Heart left ventricle (tissue), 16 donors: Measurements from ENCODE around the gene SKA1. TPM values are rescaled to one million over a fixed set of nuclear protein-coding genes. Genes with fewer than 3 reads are reported as not detected.
A peak's percentile ranks its signal among the peaks of the same experiment; 100 is the strongest.
"Not testable (repeated sequence)": the region's sequence is repeated elsewhere in the genome, so short reads cannot be mapped to it uniquely, and the experiment has no call there.

Experiments used
- ATAC-seq, 4 donors: fragments of 200-7000 bp; cut with Tn5 transposase; one replicate each; pipeline ENCODE4 v1.9.1; 2020 to 2022; ENCODE audit warnings: moderate library complexity in 4 of 4, mild to moderate bottlenecking in 3 of 4, moderate number of reproducible peaks in 1 of 4
- DNase-seq, 5 donors: peaks; one replicate each; pipeline ENCODE4 v3.0.0-alpha.2; 2020
- H3K27ac ChIP-seq, 12 donors: fragments of 200-600 bp; sonication (generic) in 4 of 12; one replicate each; pipeline versions ENCODE4 v1.5.0 to v1.8.0; 2016 to 2022; ENCODE audit warnings: mild to moderate bottlenecking in 2 of 12
- H3K27me3 ChIP-seq, 9 donors: fragments of 200-600 bp; sonication (generic) in 2 of 9; one replicate each; pipeline versions ENCODE4 v1.5.1 to v1.8.0; 2016 to 2022; ENCODE audit warnings: mild to moderate bottlenecking in 3 of 9
- H3K36me3 ChIP-seq, 9 donors: fragments of 200-600 bp; sonication (generic) in 2 of 9; one replicate each; pipeline versions ENCODE4 v1.5.0 to v1.8.0; 2018 to 2022; ENCODE audit warnings: mild to moderate bottlenecking in 2 of 9
- H3K4me1 ChIP-seq, 12 donors: fragments of 200-600 bp; sonication (generic) in 4 of 12; one replicate each; pipeline versions ENCODE4 v1.5.0 to v1.8.0; 2016 to 2022; ENCODE audit warnings: mild to moderate bottlenecking in 3 of 12
- H3K4me3 ChIP-seq, 12 donors: fragments of 200-600 bp; sonication (generic) in 4 of 12; one replicate each; pipeline versions ENCODE4 v1.5.0 to v1.8.0; 2017 to 2022; ENCODE audit warnings: mild to moderate bottlenecking in 9 of 12, moderate library complexity in 4 of 12
- H3K9me3 ChIP-seq, 12 donors: fragments of 200-600 bp; sonication (generic) in 4 of 12; one replicate each; pipeline versions ENCODE4 v1.5.0 to v1.8.0; 2016 to 2022; ENCODE audit warnings: mild to moderate bottlenecking in 1 of 12
- CTCF ChIP-seq, 12 donors: fragments of 200-600 bp; sonication (generic) in 4 of 12; IDR thresholded peaks; one replicate each; pipeline versions ENCODE4 v1.5.0 to v1.8.0; 2018 to 2022; ENCODE audit warnings: antibody characterized with exemption in 12 of 12, mild to moderate bottlenecking in 5 of 12
- POLR2A ChIP-seq, 2 donors: fragments of 450-650 bp; IDR thresholded peaks; one replicate each; pipeline ENCODE4 v1.6.1; 2017; ENCODE audit warnings: antibody characterized with exemption in 2 of 2, mild to moderate bottlenecking in 2 of 2, moderate library complexity in 2 of 2
- WGBS, 4 donors: extraction: QIAGEN DNeasy Blood & Tissue Kit in 2 of 4; methylation state at CpG; one replicate each; pipeline versions ENCODE4 v1.1.5 to v1.1.7; 2013 to 2018; 5-methylcytosine and 5-hydroxymethylcytosine counted together
- intact Hi-C, 10 donors: fragments of 100-400 bp; cut with DNase I; formaldehyde crosslinking; loops; one replicate each; pipeline versions ENCODE4 v1.11.1 to v1.14.2; 2022
- polyA plus RNA-seq, 2 donors: library from polyadenylated mRNA; stranded (reverse); fragments of 200-250 nt; gene quantifications; one replicate each; pipeline ENCODE4 v1.2.3, GENCODE V29; 2013
- total RNA-seq, 9 donors: library from RNA; depleted of rRNA in 2 of 9; stranded (reverse); fragments of >200 nt in 2 of 9; fragmentation: NEBNext Ultra II Directional in 3 of 9; extraction: Animal tissue kit (Norgen Biotek cat#: 25700) in 3 of 9; gene quantifications; one replicate each; pipeline versions ENCODE4 v1.1.0 to v1.2.4, GENCODE V29; 2016 to 2023
- donor health status: ischemic (EF 13 %, LVEDD 7.1; RV severe dilation, severe dysfunction).
- donor health status: healthy with polysubstance abuse.
- donor health status: DM: no; HTN: yes; CAD: no.
- donor health status: DM: no; HTN: no; CAD: no.
- donor health status: ischemic (EF 25% LVEDD 6.9; RV normal size, moderate dysfunction).
- donor health status: ischemic (EF 25% LVEDD 5.7; RV mildly dilated, moderate dysfunction).
- donor health status: healthy.
- donor health status: DM: yes; HTN: yes; CAD: no.
- donor health status: ischemic (EF 35%, LVEDD 5.7; RV mildly dilated, moderate dysfunction).
- donor health status: nonischemic (EF 11% LVEDD 7.7; RV severe dilation, severe dysfunction).
- donor health status: DM: yes; HTN: yes; CAD: no.
- donor health status: PGD.
- donor health status: ischemic (EF 29% LVEDD 5.4; RV normal size, mild dysfunction).
- donor health status: nonischemic (EF 23%, LVEDD 6.1; RV moderate dilation, normal function).

The SKA1 gene
- total and polyA plus RNA-seq, 11 donors = 0.11 to 4.4 (median 0.34) TPM; not detected in 3

GRCh38 chr18:50428531-50429206, 53.8 kb downstream of the SKA1 start:
- ATAC-seq (no peak), DNase-seq (no peak)
- H3K4me3 ChIP-seq = no peak overlapping the region
- H3K27me3 ChIP-seq = no peaks in the 10 kb centered on the region
- WGBS, 4 donors = 63 to 75% (median 69%) methylated on average over 3 of the region's 3 CpGs
- H3K27ac ChIP-seq = no peak overlapping the region
- H3K4me1 ChIP-seq = peaks cover 0 to 2% (median 0%) of the 10 kb centered on the region in 12 donors
- intact Hi-C loops = loop anchor here in 6 of 10 donors (2.0 to 10.0 kb wide), 7 partner anchors 141 to 916 kb away; partner anchors contain the start of genes CXXC1 (in 3 of the 6), MBD1 (in 2 of the 6) and CFAP53 (in 1 of the 6)
- no peaks in the 10 kb centered on the region for H3K36me3 ChIP-seq
- TF ChIP-seq POLR2A (IDR thresholded peaks at IDR 0.05) (no peak), CTCF (IDR thresholded peaks at IDR 0.05) (no peak)
- H3K9me3 ChIP-seq = peaks cover 0 to 17% (median 3%) of the 10 kb centered on the region in 12 donors

GRCh38 chr18:50429207-50429948, 54.5 kb downstream of the SKA1 start:
- Histone ChIP-seq H3K4me3 (no peak overlapping the region), H3K36me3 (no peaks in the 10 kb centered on the region), H3K27me3 (no peaks in the 10 kb centered on the region), H3K4me1 (peaks cover 0 to 2% (median 0%) of the 10 kb centered on the region in 12 donors), H3K9me3 (peaks cover 0 to 17% (median 3%) of the 10 kb centered on the region in 12 donors), H3K27ac (no peak overlapping the region)
- 31 to 39% (median 32%) methylated on average over 5 of the region's 5 CpGs for WGBS, 4 donors
- DNase-seq (no peak), ATAC-seq (no peak)
- peak in 11 of 12 donors; percentile 32 to 62 (median 55) for TF ChIP-seq CTCF (IDR thresholded peaks at IDR 0.05)
- TF ChIP-seq POLR2A (IDR thresholded peaks at IDR 0.05) = no peak
- intact Hi-C loops = loop anchor here in 6 of 10 donors (2.0 to 10.0 kb wide), 7 partner anchors 142 to 917 kb away; partner anchors contain the start of genes CXXC1 (in 3 of the 6), MBD1 (in 2 of the 6) and CFAP53 (in 1 of the 6)

GRCh38 chr18:50432915-50433314, 58.1 kb downstream of the SKA1 start:
- TF ChIP-seq POLR2A (IDR thresholded peaks at IDR 0.05) = no peak
- TF ChIP-seq CTCF (IDR thresholded peaks at IDR 0.05) = no peak

GRCh38 chr18:50436742-50437141, 61.9 kb downstream of the SKA1 start:
- H3K9me3 ChIP-seq, ATAC-seq, H3K27ac ChIP-seq, H3K27me3 ChIP-seq, H3K4me3 ChIP-seq, DNase-seq, H3K4me1 ChIP-seq, H3K36me3 ChIP-seq: not testable (repeated sequence)
- intact Hi-C loops = loop anchor here in 1 of 10 donors (10.0 kb wide), 1 partner anchor 58 kb away; no protein-coding TSS in a partner anchor
- WGBS, 4 donors = 90 to 97% (median 93%) methylated on average over 1 of the region's 1 CpG

More at GRCh38 chr18:50432915-50433314, 58.1 kb downstream of the SKA1 start:
- H3K9me3 ChIP-seq = no peaks in the 10 kb centered on the region
- 60 to 81% (median 66%) methylated on average over 3 of the region's 3 CpGs for WGBS, 4 donors
- no peaks in the 10 kb centered on the region for H3K4me1 ChIP-seq
- no peak overlapping the region for H3K27ac ChIP-seq
- DNase-seq (no peak), ATAC-seq (no peak)
- H3K36me3 ChIP-seq = no peaks in the 10 kb centered on the region
- H3K4me3 ChIP-seq = no peak overlapping the region
- H3K27me3 ChIP-seq = no peaks in the 10 kb centered on the region
- intact Hi-C loops = loop anchor here in 4 of 10 donors (5.0 to 10.0 kb wide), 3 partner anchors 62 to 421 kb away; no protein-coding TSS in a partner anchor
